ENCODE measurements around the gene BACH2.
A peak's percentile ranks its signal among the peaks of the same experiment; 100 is the strongest.

Gene BACH2

GRCh38 chr6:90273863-90274262 is 22.8 kb downstream of the BACH2 start:
- Histone ChIP-seq H3K27ac (ENCODE audit: low read depth, low read length) (peak overlapping the region; percentile 97), H3K27me3 (ENCODE audit: low read length) (no peaks in the 10 kb centered on the region), H3K4me3 (ENCODE audit: insufficient read depth, low read length, poor library complexity, severe bottlenecking) (peak overlapping the region; percentile 31), H3K79me2 (ENCODE audit: insufficient read depth, low read length) (peaks cover 43% of the 10 kb centered on the region; the same call in 1 of the 2 replicates), H3F3A (ENCODE audit: insufficient read depth) (peaks cover 62% of the 10 kb centered on the region), H3K4me2 (ENCODE audit: low read depth, low read length, poor library complexity, severe bottlenecking) (peak overlapping the region; percentile 76), H4K20me1 (ENCODE audit: low read depth, low read length) (no peaks in the 10 kb centered on the region), H3K9me3 (ENCODE audit: insufficient read depth, low read length) (no peaks in the 10 kb centered on the region), H3K9ac (ENCODE audit: low read length) (peak overlapping the region; percentile 54), H3K9me2 (replicated peaks; ENCODE audit: insufficient read depth, low read length) (no peaks in the 10 kb centered on the region), H2AFZ (ENCODE audit: low read depth, low read length, severe bottlenecking) (no peak overlapping the region), H3K36me3 (ENCODE audit: low read length) (peaks cover 4% of the 10 kb centered on the region; the same call in 1 of the 2 replicates)
- TF ChIP-seq, protein P1, sequence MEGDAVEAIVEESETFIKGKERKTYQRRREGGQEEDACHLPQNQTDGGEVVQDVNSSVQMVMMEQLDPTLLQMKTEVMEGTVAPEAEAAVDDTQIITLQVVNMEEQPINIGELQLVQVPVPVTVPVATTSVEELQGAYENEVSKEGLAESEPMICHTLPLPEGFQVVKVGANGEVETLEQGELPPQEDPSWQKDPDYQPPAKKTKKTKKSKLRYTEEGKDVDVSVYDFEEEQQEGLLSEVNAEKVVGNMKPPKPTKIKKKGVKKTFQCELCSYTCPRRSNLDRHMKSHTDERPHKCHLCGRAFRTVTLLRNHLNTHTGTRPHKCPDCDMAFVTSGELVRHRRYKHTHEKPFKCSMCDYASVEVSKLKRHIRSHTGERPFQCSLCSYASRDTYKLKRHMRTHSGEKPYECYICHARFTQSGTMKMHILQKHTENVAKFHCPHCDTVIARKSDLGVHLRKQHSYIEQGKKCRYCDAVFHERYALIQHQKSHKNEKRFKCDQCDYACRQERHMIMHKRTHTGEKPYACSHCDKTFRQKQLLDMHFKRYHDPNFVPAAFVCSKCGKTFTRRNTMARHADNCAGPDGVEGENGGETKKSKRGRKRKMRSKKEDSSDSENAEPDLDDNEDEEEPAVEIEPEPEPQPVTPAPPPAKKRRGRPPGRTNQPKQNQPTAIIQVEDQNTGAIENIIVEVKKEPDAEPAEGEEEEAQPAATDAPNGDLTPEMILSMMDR (IDR thresholded peaks at IDR 0.05; ENCODE audit: insufficient read depth, low read length, poor library complexity, severe bottlenecking), result no peak
- no peak for TF ChIP-seq EZH2phosphoT487 (conservative IDR thresholded peaks at IDR 0.05; ENCODE audit: low read length)

DNA sequence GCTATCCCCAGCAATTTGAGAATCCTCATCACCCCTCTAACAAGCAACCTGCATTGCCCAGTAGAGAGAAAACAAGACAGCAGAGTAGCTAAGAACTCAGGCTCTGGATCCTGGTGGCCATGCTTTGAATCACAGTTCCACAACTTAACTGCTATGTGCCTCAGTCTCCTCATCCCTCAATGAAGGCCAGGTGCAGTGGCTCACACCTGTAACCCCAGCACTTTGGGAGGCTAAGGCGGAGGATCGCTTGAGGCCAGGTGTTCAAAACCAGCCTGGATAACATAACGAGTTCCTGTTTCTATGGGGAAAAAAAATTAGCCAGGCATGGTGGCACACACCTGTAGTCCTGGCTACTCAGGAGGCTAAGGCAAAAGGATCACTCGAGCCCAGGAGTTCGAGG is 23.7 kb downstream of the BACH2 start:
- Histone ChIP-seq H3F3A (ENCODE audit: insufficient read depth) (peaks cover 60% of the 10 kb centered on the region), H3K27me3 (ENCODE audit: low read length) (no peaks in the 10 kb centered on the region), H3K9me3 (ENCODE audit: insufficient read depth, low read length) (no peaks in the 10 kb centered on the region), H3K27ac (ENCODE audit: low read depth, low read length) (peak overlapping the region; percentile 97), H4K20me1 (ENCODE audit: low read depth, low read length) (no peaks in the 10 kb centered on the region), H3K9me2 (replicated peaks; ENCODE audit: insufficient read depth, low read length) (no peaks in the 10 kb centered on the region), H3K4me3 (ENCODE audit: insufficient read depth, low read length, poor library complexity, severe bottlenecking) (no peak overlapping the region), H3K9ac (ENCODE audit: low read length) (no peak overlapping the region; the same call in 1 of the 2 replicates), H2AFZ (ENCODE audit: low read depth, low read length, severe bottlenecking) (no peak overlapping the region), H3K79me2 (ENCODE audit: insufficient read depth, low read length) (peaks cover 33% of the 10 kb centered on the region; the same call in 1 of the 2 replicates), H3K4me2 (ENCODE audit: low read depth, low read length, poor library complexity, severe bottlenecking) (peak overlapping the region; percentile 76), H3K36me3 (ENCODE audit: low read length) (peaks cover 4% of the 10 kb centered on the region; the same call in 1 of the 2 replicates)
- TF ChIP-seq, protein P1 (IDR thresholded peaks at IDR 0.05; ENCODE audit: insufficient read depth, low read length, poor library complexity, severe bottlenecking), result no peak
- no peak for TF ChIP-seq EZH2phosphoT487 (conservative IDR thresholded peaks at IDR 0.05; ENCODE audit: low read length)

GRCh38 chr6:90271831-90272230 is 24.8 kb downstream of the BACH2 start:
- Histone ChIP-seq H3F3A (ENCODE audit: insufficient read depth) (peaks cover 58% of the 10 kb centered on the region), H2AFZ (ENCODE audit: low read depth, low read length, severe bottlenecking) (no peak overlapping the region), H3K9me2 (replicated peaks; ENCODE audit: insufficient read depth, low read length) (no peaks in the 10 kb centered on the region), H3K79me2 (ENCODE audit: insufficient read depth, low read length) (peaks cover 24% of the 10 kb centered on the region; the same call in 1 of the 2 replicates), H3K9ac (ENCODE audit: low read length) (no peak overlapping the region), H3K36me3 (ENCODE audit: low read length) (peaks cover 4% of the 10 kb centered on the region; the same call in 1 of the 2 replicates), H3K9me3 (ENCODE audit: insufficient read depth, low read length) (no peaks in the 10 kb centered on the region), H3K4me3 (ENCODE audit: insufficient read depth, low read length, poor library complexity, severe bottlenecking) (no peak overlapping the region), H3K27ac (ENCODE audit: low read depth, low read length) (peak overlapping the region; percentile 97), H4K20me1 (ENCODE audit: low read depth, low read length) (no peaks in the 10 kb centered on the region), H3K4me2 (ENCODE audit: low read depth, low read length, poor library complexity, severe bottlenecking) (peak overlapping the region; percentile 76), H3K27me3 (ENCODE audit: low read length) (no peaks in the 10 kb centered on the region)
- TF ChIP-seq, protein P1 (IDR thresholded peaks at IDR 0.05; ENCODE audit: insufficient read depth, low read length, poor library complexity, severe bottlenecking), result no peak
- no peak for TF ChIP-seq EZH2phosphoT487 (conservative IDR thresholded peaks at IDR 0.05; ENCODE audit: low read length)
